ENCODE measurements around the gene TGM6. TPM values are rescaled to one million over a fixed set of nuclear protein-coding genes. Genes with fewer than 3 reads are reported as not detected.
A peak's percentile ranks its signal among the peaks of the same experiment; 100 is the strongest.

TGM6 gene
- total RNA-seq, 4 donors from 2014 or later: not detected

DNA sequence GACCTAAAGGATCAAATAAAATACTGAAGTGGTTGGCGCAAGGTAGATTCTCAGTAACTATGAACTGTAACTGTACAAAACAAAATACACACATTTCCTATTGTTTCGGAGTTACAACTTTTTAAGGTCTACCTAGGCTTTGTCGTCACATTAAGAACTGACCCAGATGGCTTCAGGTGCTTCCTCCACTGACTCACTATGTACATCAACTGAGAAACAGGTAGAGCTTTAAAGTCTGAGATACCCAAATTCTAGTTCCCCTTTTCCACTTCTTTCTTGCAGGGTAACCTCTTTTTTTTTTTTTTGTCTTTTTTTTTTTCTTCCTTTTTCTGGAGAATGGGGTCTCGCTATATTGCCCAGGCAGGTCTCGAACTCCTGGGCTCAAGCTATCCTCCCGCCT, 84.4 kb downstream of the TGM6 start:
- H3K27me3 ChIP-seq: no peaks in the 10 kb centered on the region
- no peaks in the 10 kb centered on the region for H3K9me3 ChIP-seq
- intact Hi-C loops (cut with DNase I): no loop called here
- H3K4me3 ChIP-seq (replicated peaks in 1 of 3): no peak overlapping the region
- H3K4me1 ChIP-seq: peaks cover 5 to 15% of the 10 kb centered on the region in 2 donors
- WGBS, 2 donors: 97 to 98% methylated on average over 6 of the region's 6 CpGs
- DNase-seq: no peak
- peaks cover 67 to 69% of the 10 kb centered on the region in 2 donors for H3K36me3 ChIP-seq
- TF ChIP-seq, protein P1, sequence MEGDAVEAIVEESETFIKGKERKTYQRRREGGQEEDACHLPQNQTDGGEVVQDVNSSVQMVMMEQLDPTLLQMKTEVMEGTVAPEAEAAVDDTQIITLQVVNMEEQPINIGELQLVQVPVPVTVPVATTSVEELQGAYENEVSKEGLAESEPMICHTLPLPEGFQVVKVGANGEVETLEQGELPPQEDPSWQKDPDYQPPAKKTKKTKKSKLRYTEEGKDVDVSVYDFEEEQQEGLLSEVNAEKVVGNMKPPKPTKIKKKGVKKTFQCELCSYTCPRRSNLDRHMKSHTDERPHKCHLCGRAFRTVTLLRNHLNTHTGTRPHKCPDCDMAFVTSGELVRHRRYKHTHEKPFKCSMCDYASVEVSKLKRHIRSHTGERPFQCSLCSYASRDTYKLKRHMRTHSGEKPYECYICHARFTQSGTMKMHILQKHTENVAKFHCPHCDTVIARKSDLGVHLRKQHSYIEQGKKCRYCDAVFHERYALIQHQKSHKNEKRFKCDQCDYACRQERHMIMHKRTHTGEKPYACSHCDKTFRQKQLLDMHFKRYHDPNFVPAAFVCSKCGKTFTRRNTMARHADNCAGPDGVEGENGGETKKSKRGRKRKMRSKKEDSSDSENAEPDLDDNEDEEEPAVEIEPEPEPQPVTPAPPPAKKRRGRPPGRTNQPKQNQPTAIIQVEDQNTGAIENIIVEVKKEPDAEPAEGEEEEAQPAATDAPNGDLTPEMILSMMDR (IDR thresholded peaks at IDR 0.05): no peak
- TF ChIP-seq POLR2A (IDR thresholded peaks at IDR 0.05): no peak
- H3K27ac ChIP-seq: no peak overlapping the region

DNA sequence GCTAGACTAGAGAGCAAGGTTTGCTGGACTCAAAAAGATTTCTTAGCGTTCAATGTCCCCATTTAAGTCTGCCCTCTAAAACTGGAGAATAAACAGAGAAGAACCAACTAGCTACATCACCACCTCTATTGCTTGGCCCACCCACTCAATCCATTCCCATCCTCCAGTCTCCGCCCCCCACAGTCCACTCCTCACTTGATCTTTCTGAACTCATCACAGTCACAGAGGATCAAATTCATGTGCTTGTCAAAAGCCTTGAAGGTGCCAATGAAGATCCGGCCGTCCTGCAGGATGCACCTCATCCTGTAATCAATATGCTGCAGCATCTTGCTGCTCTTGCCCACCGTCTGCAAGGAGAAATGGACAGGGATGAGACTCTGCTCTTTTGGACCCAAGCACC, 86.7 kb downstream of the TGM6 start:
- H3K27ac ChIP-seq: no peak overlapping the region
- WGBS, 2 donors: 87 to 88% methylated on average over 5 of the region's 5 CpGs
- H3K27me3 ChIP-seq: no peaks in the 10 kb centered on the region
- H3K4me1 ChIP-seq: peaks cover 8 to 15% of the 10 kb centered on the region in 2 donors
- intact Hi-C loops (cut with DNase I): no loop called here
- no peak overlapping the region for H3K4me3 ChIP-seq (replicated peaks in 1 of 3)
- H3K9me3 ChIP-seq: no peaks in the 10 kb centered on the region
- TF ChIP-seq, protein P1 (IDR thresholded peaks at IDR 0.05): no peak
- no peak for TF ChIP-seq POLR2A (IDR thresholded peaks at IDR 0.05)
- H3K36me3 ChIP-seq: peaks cover 44 to 50% of the 10 kb centered on the region in 2 donors
- DNase-seq: no peak

- no peaks in the 10 kb centered on the region for H3K27me3 ChIP-seq
- H3K4me3 ChIP-seq (replicated peaks in 1 of 3): peak overlapping the region in 1 of 3 donors; percentile 69
- intact Hi-C loops (cut with DNase I): no loop called here
- no peak for TF ChIP-seq POLR2A (IDR thresholded peaks at IDR 0.05)
- TF ChIP-seq, protein P1 (IDR thresholded peaks at IDR 0.05): no peak
- peaks cover 8 to 15% of the 10 kb centered on the region in 2 donors for H3K4me1 ChIP-seq
- H3K9me3 ChIP-seq: no peaks in the 10 kb centered on the region
- peaks cover 30 to 37% of the 10 kb centered on the region in 2 donors for H3K36me3 ChIP-seq
- H3K27ac ChIP-seq: peak overlapping the region in 1 of 3 donors; percentile 98
- 71 to 81% methylated on average over 10 to 11 of the region's 11 CpGs for WGBS, 2 donors
- DNase-seq: no peak
These were observed 88.1 kb downstream of the TGM6 start for GRCh38 chr20:2468581-2469407.

DNA sequence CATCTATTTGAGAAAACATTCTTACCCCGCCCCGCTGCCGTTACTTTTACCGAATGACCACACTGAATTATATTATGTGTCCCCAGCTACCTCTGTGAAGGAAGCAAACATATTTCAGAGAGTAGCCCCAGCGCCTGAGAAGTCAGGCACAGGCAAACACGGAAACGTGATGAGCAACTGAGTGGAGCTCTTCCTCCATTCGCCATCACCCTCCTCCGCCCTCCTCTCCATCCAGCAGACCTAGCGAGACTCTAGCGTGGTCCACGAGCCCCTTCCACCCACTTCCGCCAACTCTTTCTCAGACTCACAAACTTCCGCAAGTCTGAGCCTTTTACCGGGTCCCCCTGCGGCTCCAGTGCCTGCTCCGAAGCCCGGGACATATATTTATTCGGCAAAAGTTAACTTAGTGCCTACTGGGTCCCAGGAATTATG, 89.3 kb downstream of the TGM6 start:
- H3K4me1 ChIP-seq: peaks cover 8 to 15% of the 10 kb centered on the region in 2 donors
- intact Hi-C loops (cut with DNase I): loop anchor here (5.0 kb wide), 1 partner anchor 37 kb away; the partner anchor contains the start of gene ZNF343
- peaks cover 18 to 24% of the 10 kb centered on the region in 2 donors for H3K36me3 ChIP-seq
- H3K27me3 ChIP-seq: no peaks in the 10 kb centered on the region
- H3K9me3 ChIP-seq: no peaks in the 10 kb centered on the region
- 0 to 2% methylated on average over 19 of the region's 19 CpGs for WGBS, 2 donors
- TF ChIP-seq POLR2A (IDR thresholded peaks at IDR 0.05): no peak
- TF ChIP-seq, protein P1 (IDR thresholded peaks at IDR 0.05): no peak
- H3K27ac ChIP-seq: peak overlapping the region; percentile 91 to 98 (median 95)
- DNase-seq: peak; percentile 30 to 32
- peak overlapping the region; percentile 22 to 84 (median 69) for H3K4me3 ChIP-seq (replicated peaks in 1 of 3)
